Measurements from ENCODE around the gene PIEZO2. TPM values are rescaled to one million over a fixed set of nuclear protein-coding genes. Genes with fewer than 3 reads are reported as not detected.

PIEZO2 gene
- total RNA-seq, 2 experiments from 2014 or later: not detected

DNA sequence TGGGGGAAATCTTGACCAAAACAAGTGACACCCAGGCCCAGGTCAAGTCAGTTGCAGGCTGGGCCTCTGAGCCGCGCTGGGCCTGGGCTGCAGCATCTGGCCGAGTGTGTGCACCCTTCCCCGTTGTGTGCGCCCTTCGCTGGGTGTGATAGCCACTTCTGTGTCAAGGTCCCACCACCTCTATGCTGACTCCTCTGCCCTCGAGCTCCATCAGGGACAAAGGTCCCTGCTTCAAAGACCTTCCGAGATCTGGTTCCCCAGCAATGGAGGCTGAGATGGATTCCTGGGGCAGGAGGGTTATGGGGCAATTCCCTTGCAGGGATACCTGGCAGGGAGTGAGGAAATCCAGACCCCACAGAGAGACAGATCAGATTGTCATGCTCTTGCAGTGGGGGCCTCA, 93.6 kb downstream of the PIEZO2 start:
- Mint-ChIP-seq H3K9me3 (peaks cover 4% of the 10 kb centered on the region), H3K36me3 (ENCODE audit: low read depth) (no peaks in the 10 kb centered on the region), H3K4me3 (no peak overlapping the region), H3K4me1 (ENCODE audit: low read depth) (no peaks in the 10 kb centered on the region), H3K27ac (no peak overlapping the region), H3K27me3 (no peaks in the 10 kb centered on the region)
- no peaks in the 10 kb centered on the region for H3K27me3 ChIP-seq (ENCODE audit: control insufficient read depth in 1 of 2, insufficient read depth in 2 of 2, low read length in 2 of 2)
- no peak overlapping the region for H3K4me3 ChIP-seq (ENCODE audit: low read length)
- CTCF ChIA-PET: no interaction called here
- H3K27ac ChIP-seq (ENCODE audit: low read depth in 1 of 2, low read length in 2 of 2): no peak overlapping the region
- DNase-seq (no peak), ATAC-seq (ENCODE audit: poor library complexity) (no peak)
- intact Hi-C loops (cut with DNase I, micrococcal nuclease): no loop called here
- H3K4me1 ChIP-seq (ENCODE audit: insufficient read depth, low read length): no peaks in the 10 kb centered on the region
- H3K36me3 ChIP-seq (ENCODE audit: insufficient read depth, low read length): no peaks in the 10 kb centered on the region
- H3K9me3 ChIP-seq (ENCODE audit: control insufficient read depth in 1 of 2, insufficient read depth in 1 of 2, low read length in 2 of 2): no peaks in the 10 kb centered on the region
- POLR2A ChIA-PET: no interaction called here
- TF ChIP-seq CTCF (IDR thresholded peaks at IDR 0.05): no peak

DNA sequence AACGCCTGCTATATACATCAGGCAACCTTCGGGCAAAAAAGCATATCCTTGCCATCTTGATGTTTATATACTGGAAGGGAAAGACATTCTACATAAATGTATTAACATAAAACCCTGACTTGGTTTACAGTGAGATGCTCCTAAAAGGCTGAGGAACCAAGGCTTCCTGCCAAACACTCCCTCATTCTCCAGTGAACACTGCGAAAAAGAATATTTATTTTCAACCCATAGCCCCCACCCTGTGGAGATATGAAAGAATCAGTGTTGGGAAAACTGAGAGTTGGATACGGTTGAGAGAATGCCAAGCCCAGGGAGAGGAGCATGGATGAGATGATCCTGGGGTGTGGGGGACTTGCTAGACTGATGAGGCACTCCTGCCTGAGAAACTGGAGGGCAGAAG, 94.9 kb downstream of the PIEZO2 start:
- DNase-seq (no peak), ATAC-seq (ENCODE audit: poor library complexity) (no peak)
- peaks cover 4% of the 10 kb centered on the region for H3K9me3 Mint-ChIP-seq
- Histone ChIP-seq H3K9me3 (ENCODE audit: control insufficient read depth in 1 of 2, insufficient read depth in 1 of 2, low read length in 2 of 2) (no peaks in the 10 kb centered on the region), H3K4me3 (ENCODE audit: low read length) (no peak overlapping the region), H3K27ac (ENCODE audit: low read depth in 1 of 2, low read length in 2 of 2) (no peak overlapping the region), H3K27me3 (ENCODE audit: control insufficient read depth in 1 of 2, insufficient read depth in 2 of 2, low read length in 2 of 2) (no peaks in the 10 kb centered on the region), H3K4me1 (ENCODE audit: insufficient read depth, low read length) (no peaks in the 10 kb centered on the region), H3K36me3 (ENCODE audit: insufficient read depth, low read length) (no peaks in the 10 kb centered on the region)
- H3K27ac Mint-ChIP-seq: no peak overlapping the region
- ChIA-PET CTCF (no interaction called here), POLR2A (no interaction called here)
- no peak for TF ChIP-seq CTCF (IDR thresholded peaks at IDR 0.05)
- H3K36me3 Mint-ChIP-seq (ENCODE audit: low read depth): no peaks in the 10 kb centered on the region
- intact Hi-C loops (cut with DNase I, micrococcal nuclease): no loop called here
- H3K27me3 Mint-ChIP-seq: no peaks in the 10 kb centered on the region
- H3K4me3 Mint-ChIP-seq: no peak overlapping the region
- H3K4me1 Mint-ChIP-seq (ENCODE audit: low read depth): no peaks in the 10 kb centered on the region

GRCh38 chr18:11053293-11053692, 96.1 kb downstream of the PIEZO2 start:
- H3K4me3 Mint-ChIP-seq: no peak overlapping the region
- no peaks in the 10 kb centered on the region for H3K9me3 Mint-ChIP-seq
- H3K27me3 Mint-ChIP-seq: no peaks in the 10 kb centered on the region
- no peak overlapping the region for H3K27ac ChIP-seq (ENCODE audit: low read depth in 1 of 2, low read length in 2 of 2)
- no peaks in the 10 kb centered on the region for H3K27me3 ChIP-seq (ENCODE audit: control insufficient read depth in 1 of 2, insufficient read depth in 2 of 2, low read length in 2 of 2)
- POLR2A ChIA-PET: no interaction called here
- ATAC-seq (ENCODE audit: poor library complexity) (no peak), DNase-seq (no peak)
- no peaks in the 10 kb centered on the region for H3K36me3 Mint-ChIP-seq (ENCODE audit: low read depth)
- no peak overlapping the region for H3K27ac Mint-ChIP-seq
- no peaks in the 10 kb centered on the region for H3K9me3 ChIP-seq (ENCODE audit: control insufficient read depth in 1 of 2, insufficient read depth in 1 of 2, low read length in 2 of 2)
- CTCF ChIA-PET: no interaction called here
- intact Hi-C loops (cut with DNase I, micrococcal nuclease): no loop called here
- no peak for TF ChIP-seq CTCF (IDR thresholded peaks at IDR 0.05)
- no peaks in the 10 kb centered on the region for H3K4me1 ChIP-seq (ENCODE audit: insufficient read depth, low read length)
- H3K4me3 ChIP-seq (ENCODE audit: low read length): no peak overlapping the region
- H3K4me1 Mint-ChIP-seq (ENCODE audit: low read depth): no peaks in the 10 kb centered on the region
- H3K36me3 ChIP-seq (ENCODE audit: insufficient read depth, low read length): no peaks in the 10 kb centered on the region

Measured in CD4-positive, alpha-beta T cell (primary cell).